ENCODE results near the gene PSMA8.
"Not testable (repeated sequence)": the region's sequence is repeated elsewhere in the genome, so short reads cannot be mapped to it uniquely, and the experiment has no call there.

GRCh38 chr18:26167592-26167991 lies 33.9 kb downstream of the PSMA8 start:
- TF ChIP-seq, protein P1, sequence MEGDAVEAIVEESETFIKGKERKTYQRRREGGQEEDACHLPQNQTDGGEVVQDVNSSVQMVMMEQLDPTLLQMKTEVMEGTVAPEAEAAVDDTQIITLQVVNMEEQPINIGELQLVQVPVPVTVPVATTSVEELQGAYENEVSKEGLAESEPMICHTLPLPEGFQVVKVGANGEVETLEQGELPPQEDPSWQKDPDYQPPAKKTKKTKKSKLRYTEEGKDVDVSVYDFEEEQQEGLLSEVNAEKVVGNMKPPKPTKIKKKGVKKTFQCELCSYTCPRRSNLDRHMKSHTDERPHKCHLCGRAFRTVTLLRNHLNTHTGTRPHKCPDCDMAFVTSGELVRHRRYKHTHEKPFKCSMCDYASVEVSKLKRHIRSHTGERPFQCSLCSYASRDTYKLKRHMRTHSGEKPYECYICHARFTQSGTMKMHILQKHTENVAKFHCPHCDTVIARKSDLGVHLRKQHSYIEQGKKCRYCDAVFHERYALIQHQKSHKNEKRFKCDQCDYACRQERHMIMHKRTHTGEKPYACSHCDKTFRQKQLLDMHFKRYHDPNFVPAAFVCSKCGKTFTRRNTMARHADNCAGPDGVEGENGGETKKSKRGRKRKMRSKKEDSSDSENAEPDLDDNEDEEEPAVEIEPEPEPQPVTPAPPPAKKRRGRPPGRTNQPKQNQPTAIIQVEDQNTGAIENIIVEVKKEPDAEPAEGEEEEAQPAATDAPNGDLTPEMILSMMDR (conservative IDR thresholded peaks at IDR 0.05) = not testable (repeated sequence)
- TF ChIP-seq ZFX (IDR thresholded peaks at IDR 0.05) = not testable (repeated sequence)

Data from C4-2B (cell line).